SK-N-MC (cell line): ENCODE measurements around the gene SLC12A8.

Experiments
- EZH2 ChIP-seq: fragments of 200-600 bp; sonication (generic); IDR thresholded peaks from one replicate; pipeline ENCODE4 v1.6.1; 2017; ENCODE audit warnings: antibody characterized with exemption
- POLR2AphosphoS5 ChIP-seq: IDR thresholded peaks from 2 replicates; pipeline ENCODE4 v1.6.1; 2012; ENCODE audit warnings: mild to moderate bottlenecking, low read depth, low read length, borderline replicate concordance

- TF ChIP-seq EZH2 (no peak), POLR2AphosphoS5 (no peak)
These were observed 21.3 kb downstream of the SLC12A8 start for GRCh38 chr3:125191256-125191655.
